PFSK-1 (cell line): Measurements from ENCODE around the gene LRRC2.

ENCODE experiments used
- POLR2AphosphoS5 ChIP-seq: IDR thresholded peaks from 2 replicates; pipeline ENCODE4 v1.6.1; 2012; ENCODE audit warnings: low read depth, mild to moderate bottlenecking, control low read depth, low read length, moderate library complexity
- SIN3A ChIP-seq: IDR thresholded peaks from 2 replicates; pipeline ENCODE4 v1.6.1; 2012; ENCODE audit warnings: mild to moderate bottlenecking, low read length, moderate library complexity, borderline replicate concordance; ENCODE audit not compliant: insufficient read depth
- TF ChIP-seq, protein P1 (sequence below), 2 experiments: IDR thresholded peaks; 2 replicates each; pipeline versions ENCODE4 v1.6.1 to v1.8.0; 2011 to 2012; ENCODE audit warnings: low read depth in 2 of 2, low read length in 2 of 2, control low read depth in 1 of 2, inconsistent platforms in 1 of 2, mild to moderate bottlenecking in 1 of 2, moderate library complexity in 1 of 2; ENCODE audit not compliant: insufficient read depth in 1 of 2

DNA sequence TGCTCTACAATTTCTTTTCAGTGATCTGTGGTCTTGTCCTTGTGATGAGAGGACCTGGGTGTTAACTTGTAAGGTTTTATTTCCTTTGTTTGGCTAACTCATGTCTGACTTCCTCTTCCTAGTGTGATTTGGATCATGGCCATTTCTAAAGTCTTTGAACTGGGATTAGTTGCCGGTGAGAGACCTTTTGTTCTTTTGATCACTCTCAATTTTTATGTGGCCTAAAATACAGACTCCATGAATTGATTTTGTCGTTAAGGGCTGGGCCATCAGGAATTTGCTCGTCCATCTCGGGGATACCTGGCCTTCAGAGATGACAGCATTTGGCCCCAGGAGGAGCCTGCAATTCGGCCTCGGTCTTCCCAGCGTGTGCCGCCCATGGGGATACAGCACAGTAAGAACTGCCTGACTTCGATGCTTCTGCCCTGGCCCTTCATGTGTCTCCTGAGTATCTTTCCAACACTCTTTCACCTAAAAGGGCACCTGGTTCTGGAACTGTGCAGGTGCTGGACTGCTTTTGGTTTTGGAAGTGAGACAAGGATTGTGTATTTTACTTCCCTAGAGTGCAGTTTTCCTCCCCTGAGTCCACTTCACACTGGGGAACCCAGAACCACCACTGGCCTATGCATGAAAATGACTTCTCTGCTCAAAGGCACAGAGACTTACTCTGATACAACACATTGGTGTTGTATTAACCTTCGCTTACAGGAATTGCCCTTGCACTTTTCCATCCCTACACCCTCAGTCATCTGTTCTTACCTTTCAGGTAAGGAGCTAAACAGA lies 13.1 kb upstream of the LRRC2 start:
- no peak for TF ChIP-seq POLR2AphosphoS5
- no peak for TF ChIP-seq SIN3A
- TF ChIP-seq, protein P1, sequence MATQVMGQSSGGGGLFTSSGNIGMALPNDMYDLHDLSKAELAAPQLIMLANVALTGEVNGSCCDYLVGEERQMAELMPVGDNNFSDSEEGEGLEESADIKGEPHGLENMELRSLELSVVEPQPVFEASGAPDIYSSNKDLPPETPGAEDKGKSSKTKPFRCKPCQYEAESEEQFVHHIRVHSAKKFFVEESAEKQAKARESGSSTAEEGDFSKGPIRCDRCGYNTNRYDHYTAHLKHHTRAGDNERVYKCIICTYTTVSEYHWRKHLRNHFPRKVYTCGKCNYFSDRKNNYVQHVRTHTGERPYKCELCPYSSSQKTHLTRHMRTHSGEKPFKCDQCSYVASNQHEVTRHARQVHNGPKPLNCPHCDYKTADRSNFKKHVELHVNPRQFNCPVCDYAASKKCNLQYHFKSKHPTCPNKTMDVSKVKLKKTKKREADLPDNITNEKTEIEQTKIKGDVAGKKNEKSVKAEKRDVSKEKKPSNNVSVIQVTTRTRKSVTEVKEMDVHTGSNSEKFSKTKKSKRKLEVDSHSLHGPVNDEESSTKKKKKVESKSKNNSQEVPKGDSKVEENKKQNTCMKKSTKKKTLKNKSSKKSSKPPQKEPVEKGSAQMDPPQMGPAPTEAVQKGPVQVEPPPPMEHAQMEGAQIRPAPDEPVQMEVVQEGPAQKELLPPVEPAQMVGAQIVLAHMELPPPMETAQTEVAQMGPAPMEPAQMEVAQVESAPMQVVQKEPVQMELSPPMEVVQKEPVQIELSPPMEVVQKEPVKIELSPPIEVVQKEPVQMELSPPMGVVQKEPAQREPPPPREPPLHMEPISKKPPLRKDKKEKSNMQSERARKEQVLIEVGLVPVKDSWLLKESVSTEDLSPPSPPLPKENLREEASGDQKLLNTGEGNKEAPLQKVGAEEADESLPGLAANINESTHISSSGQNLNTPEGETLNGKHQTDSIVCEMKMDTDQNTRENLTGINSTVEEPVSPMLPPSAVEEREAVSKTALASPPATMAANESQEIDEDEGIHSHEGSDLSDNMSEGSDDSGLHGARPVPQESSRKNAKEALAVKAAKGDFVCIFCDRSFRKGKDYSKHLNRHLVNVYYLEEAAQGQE (IDR thresholded peaks at IDR 0.05; ENCODE audit: insufficient read depth in 1 of 2, low read depth in 2 of 2, low read length in 2 of 2): no peak
